PC-9 (cell line): ENCODE results near the gene KCNJ10. TPM values are rescaled to one million over a fixed set of nuclear protein-coding genes. Genes with fewer than 3 reads are reported as not detected.

Source experiments
- BruUV-seq: library from RNA; stranded (reverse); fragments of 400-500 nt; replicated peaks from 2 replicates; lab custom pipeline; 2021; lab: Mats Ljungman, UMichigan
- CTCF ChIA-PET: fragments of 300-600 bp; sonication (Branson Sonifier 250); formaldehyde crosslinking; loops from one replicate; lab custom pipeline; 2022; ENCODE audit warnings: antibody characterized with exemption; lab: Charles Lee
- POLR2A ChIA-PET: fragments of 300-600 bp; sonication (Branson Sonifier 250); formaldehyde crosslinking; loops from one replicate; lab custom pipeline; 2022; ENCODE audit warnings: antibody characterized with exemption; ENCODE audit not compliant: unreplicated experiment; lab: Charles Lee
- DNase-seq, 2 experiments: peaks; one replicate each; pipeline versions ENCODE4 v3.0.0 to v3.0.0-alpha.2; 2015 to 2022; ENCODE audit warnings: mixed read lengths in 1 of 2
- H2AFZ ChIP-seq: fragments of 200-600 bp; sonication (generic); 2 replicates; pipeline ENCODE4 v1.8.1; 2017; ENCODE audit warnings: antibody characterized with exemption
- H3F3A ChIP-seq: fragments of 200-600 bp; sonication (generic); 2 replicates; pipeline ENCODE4 v1.8.1; 2017; ENCODE audit warnings: antibody characterized with exemption, mild to moderate bottlenecking, low read depth; ENCODE audit not compliant: insufficient read depth
- H3K27ac ChIP-seq: fragments of 200-600 bp; sonication (generic); 2 replicates; pipeline ENCODE4 v1.6.1; 2016; ENCODE audit warnings: mixed run types
- H3K27me3 ChIP-seq: fragments of 200-600 bp; sonication (generic); 2 replicates; pipeline ENCODE4 v1.6.1; 2016; ENCODE audit warnings: low read depth, mixed run types; ENCODE audit not compliant: insufficient read depth
- H3K36me3 ChIP-seq: fragments of 200-600 bp; sonication (generic); 2 replicates; pipeline ENCODE4 v1.6.1; 2016; ENCODE audit warnings: low read depth, mixed run types
- H3K4me1 ChIP-seq: fragments of 200-600 bp; sonication (generic); replicated peaks from 2 replicates; pipeline ENCODE4 v1.6.1; 2016; ENCODE audit warnings: mixed run types; ENCODE audit not compliant: insufficient read depth
- H3K4me2 ChIP-seq: fragments of 200-600 bp; sonication (generic); 2 replicates; pipeline ENCODE4 v1.6.1; 2017; ENCODE audit warnings: mixed run types
- H3K4me3 ChIP-seq: fragments of 200-600 bp; sonication (generic); 2 replicates; pipeline ENCODE4 v1.6.1; 2016; ENCODE audit warnings: mixed run types
- H3K79me2 ChIP-seq: fragments of 200-600 bp; sonication (generic); 2 replicates; pipeline ENCODE4 v1.6.1; 2017; ENCODE audit warnings: low read depth, mixed run types
- H3K9me2 ChIP-seq: fragments of 200-600 bp; sonication (generic); 2 replicates; pipeline ENCODE4 v1.8.1; 2017; ENCODE audit warnings: mild to moderate bottlenecking; ENCODE audit not compliant: insufficient read depth
- H3K9me3 ChIP-seq: fragments of 200-600 bp; sonication (generic); 2 replicates; pipeline ENCODE4 v1.8.1; 2016; ENCODE audit warnings: low read depth; ENCODE audit not compliant: insufficient read depth
- H4K20me1 ChIP-seq: fragments of 200-600 bp; sonication (generic); 2 replicates; pipeline ENCODE4 v1.8.1; 2017; ENCODE audit not compliant: insufficient read depth
- EZH2 ChIP-seq: fragments of 200-600 bp; sonication (generic); IDR thresholded peaks from 2 replicates; pipeline ENCODE4 v1.8.0; 2017; ENCODE audit warnings: antibody characterized with exemption, low read depth
- intact Hi-C: fragments of 100-400 bp; cut with micrococcal nuclease; formaldehyde crosslinking; loops from one replicate; pipeline ENCODE4 v1.10.0; 2022; ENCODE audit not compliant: unreplicated experiment
- total RNA-seq: library from RNA; stranded (reverse); gene quantifications from 2 replicates; pipeline ENCODE4 v1.2.3, GENCODE V29; 2021
- TF ChIP-seq, protein P1 (sequence below): fragments of 200-600 bp; sonication (generic); conservative IDR thresholded peaks from 2 replicates; pipeline ENCODE4 v1.6.1; 2017; ENCODE audit warnings: mixed run types, antibody characterized with exemption, mild to moderate bottlenecking, moderate library complexity

KCNJ10 gene
- total RNA-seq, 1 experiment from 2014 or later: not detected

DNA sequence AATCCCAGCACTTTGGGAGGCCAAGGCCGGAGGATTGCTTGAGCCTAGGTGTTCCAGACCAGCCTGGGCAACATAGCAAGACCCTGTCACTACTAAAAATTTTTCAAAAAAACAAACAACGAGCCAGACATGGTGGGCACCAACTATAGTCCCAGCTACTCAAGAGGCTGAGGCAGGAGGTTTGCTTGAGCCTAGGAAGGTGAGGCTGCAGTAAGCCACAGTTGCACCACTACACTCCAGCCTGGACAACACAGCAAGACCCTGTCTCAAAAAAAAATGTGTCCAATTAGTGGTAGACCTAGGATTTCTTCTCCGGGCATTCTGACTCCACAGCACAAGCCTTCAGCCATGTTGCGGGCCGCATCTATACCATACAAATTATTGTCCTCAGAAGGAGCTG, 35.2 kb upstream of the KCNJ10 start:
- H3K79me2 ChIP-seq: no peaks in the 10 kb centered on the region
- no TSS peak for BruUV-seq
- H3K27me3 ChIP-seq: no peaks in the 10 kb centered on the region
- H3K9me2 ChIP-seq: no peaks in the 10 kb centered on the region
- CTCF ChIA-PET: no interaction called here
- H3K27ac ChIP-seq: no peak overlapping the region
- H3K36me3 ChIP-seq: no peaks in the 10 kb centered on the region
- H3K9me3 ChIP-seq: no peaks in the 10 kb centered on the region
- no peak overlapping the region for H3K4me2 ChIP-seq
- H3K4me3 ChIP-seq: no peak overlapping the region
- no peak overlapping the region for H2AFZ ChIP-seq
- H3K4me1 ChIP-seq: peaks cover 27% of the 10 kb centered on the region
- DNase-seq: no peak
- peaks cover 12% of the 10 kb centered on the region; the same call in 1 of the 2 replicates for H3F3A ChIP-seq
- POLR2A ChIA-PET: no interaction called here
- TF ChIP-seq, protein P1, sequence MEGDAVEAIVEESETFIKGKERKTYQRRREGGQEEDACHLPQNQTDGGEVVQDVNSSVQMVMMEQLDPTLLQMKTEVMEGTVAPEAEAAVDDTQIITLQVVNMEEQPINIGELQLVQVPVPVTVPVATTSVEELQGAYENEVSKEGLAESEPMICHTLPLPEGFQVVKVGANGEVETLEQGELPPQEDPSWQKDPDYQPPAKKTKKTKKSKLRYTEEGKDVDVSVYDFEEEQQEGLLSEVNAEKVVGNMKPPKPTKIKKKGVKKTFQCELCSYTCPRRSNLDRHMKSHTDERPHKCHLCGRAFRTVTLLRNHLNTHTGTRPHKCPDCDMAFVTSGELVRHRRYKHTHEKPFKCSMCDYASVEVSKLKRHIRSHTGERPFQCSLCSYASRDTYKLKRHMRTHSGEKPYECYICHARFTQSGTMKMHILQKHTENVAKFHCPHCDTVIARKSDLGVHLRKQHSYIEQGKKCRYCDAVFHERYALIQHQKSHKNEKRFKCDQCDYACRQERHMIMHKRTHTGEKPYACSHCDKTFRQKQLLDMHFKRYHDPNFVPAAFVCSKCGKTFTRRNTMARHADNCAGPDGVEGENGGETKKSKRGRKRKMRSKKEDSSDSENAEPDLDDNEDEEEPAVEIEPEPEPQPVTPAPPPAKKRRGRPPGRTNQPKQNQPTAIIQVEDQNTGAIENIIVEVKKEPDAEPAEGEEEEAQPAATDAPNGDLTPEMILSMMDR: no peak
- TF ChIP-seq EZH2: no peak
- H4K20me1 ChIP-seq: no peaks in the 10 kb centered on the region
- intact Hi-C loops: no loop called here

DNA sequence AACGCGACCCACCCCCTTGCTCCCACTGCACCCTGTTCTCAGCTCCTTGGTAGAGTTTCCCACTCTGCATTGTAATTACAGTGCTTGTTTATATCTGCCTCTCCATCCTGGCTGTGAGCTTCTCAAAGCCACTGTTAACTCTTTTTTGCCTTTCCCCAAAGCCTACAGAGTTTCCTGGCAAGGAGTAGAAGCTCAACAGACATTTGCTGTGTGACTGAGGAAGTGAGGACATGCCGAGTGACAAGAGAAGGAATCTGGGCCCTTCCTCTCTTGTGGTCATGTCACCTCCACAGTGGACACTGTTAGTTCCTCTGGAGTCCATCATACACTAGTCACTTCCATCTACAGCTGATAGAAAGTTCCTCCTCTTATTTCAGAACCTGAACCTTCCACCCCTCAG, 34.5 kb upstream of the KCNJ10 start:
- Histone ChIP-seq H3F3A (peaks cover 11% of the 10 kb centered on the region; the same call in 1 of the 2 replicates), H2AFZ (no peak overlapping the region), H3K4me1 (peaks cover 20% of the 10 kb centered on the region), H3K79me2 (no peaks in the 10 kb centered on the region), H3K4me3 (no peak overlapping the region), H4K20me1 (no peaks in the 10 kb centered on the region), H3K9me3 (no peaks in the 10 kb centered on the region), H3K9me2 (no peaks in the 10 kb centered on the region), H3K27me3 (no peaks in the 10 kb centered on the region), H3K4me2 (no peak overlapping the region), H3K27ac (no peak overlapping the region), H3K36me3 (no peaks in the 10 kb centered on the region)
- CTCF ChIA-PET: interaction anchor here (1.1 kb wide), 1 partner anchor 148 kb away, joined by 4 read pairs; no protein-coding TSS in a partner anchor
- BruUV-seq: no TSS peak
- intact Hi-C loops: no loop called here
- no peak for TF ChIP-seq EZH2
- TF ChIP-seq, protein P1: no peak
- DNase-seq: no peak
- POLR2A ChIA-PET: interaction anchor here (0.7 kb wide), 1 partner anchor 143 kb away, joined by 3 read pairs; no protein-coding TSS in a partner anchor

DNA sequence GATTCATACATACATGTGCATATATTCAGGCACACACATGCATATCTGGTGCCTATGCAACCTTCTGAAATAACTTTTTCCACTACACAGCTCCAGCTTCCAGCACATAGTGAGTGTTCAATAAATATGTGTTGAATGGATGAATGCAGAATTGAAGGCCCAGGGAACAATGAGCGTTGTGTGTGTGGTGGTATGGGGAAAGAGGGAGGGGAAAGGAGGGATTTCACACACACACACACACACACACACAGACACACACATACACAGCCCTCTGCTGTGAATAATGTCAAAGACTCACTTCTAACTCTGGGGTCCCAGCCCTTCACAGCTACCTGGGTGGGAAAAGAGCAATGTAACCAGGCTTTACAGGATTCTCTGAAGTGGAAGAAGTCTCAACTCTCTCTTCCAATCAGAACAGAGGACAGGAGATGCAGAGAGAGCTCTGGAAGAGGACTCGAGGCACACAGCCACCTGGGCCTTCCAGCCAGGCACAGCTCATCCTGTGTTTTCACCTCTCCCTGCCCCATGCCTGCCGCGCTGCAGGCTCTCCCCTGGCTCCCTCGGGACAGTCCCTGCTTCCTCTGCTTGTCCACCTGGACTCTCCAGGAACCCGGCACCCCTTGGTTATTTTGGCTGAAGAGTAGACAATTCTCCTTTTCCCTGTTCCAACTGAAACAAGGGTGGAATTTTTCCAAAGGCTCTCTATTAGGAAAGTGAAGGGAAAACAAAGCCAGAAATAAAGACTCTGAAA, 33.9 kb upstream of the KCNJ10 start:
- CTCF ChIA-PET: interaction anchor here (1.1 kb wide), 1 partner anchor 148 kb away, joined by 4 read pairs; no protein-coding TSS in a partner anchor
- Histone ChIP-seq H3K4me3 (no peak overlapping the region), H3K79me2 (no peaks in the 10 kb centered on the region), H3K4me2 (no peak overlapping the region), H3K27me3 (no peaks in the 10 kb centered on the region), H3F3A (peaks cover 13% of the 10 kb centered on the region; the same call in 1 of the 2 replicates), H2AFZ (no peak overlapping the region), H3K9me3 (no peaks in the 10 kb centered on the region), H3K27ac (no peak overlapping the region), H3K9me2 (no peaks in the 10 kb centered on the region), H3K4me1 (peaks cover 19% of the 10 kb centered on the region), H3K36me3 (no peaks in the 10 kb centered on the region), H4K20me1 (no peaks in the 10 kb centered on the region)
- TF ChIP-seq, protein P1: no peak
- TF ChIP-seq EZH2: no peak
- intact Hi-C loops: no loop called here
- BruUV-seq: no TSS peak
- no peak for DNase-seq
- POLR2A ChIA-PET: interaction anchor here (0.7 kb wide), 1 partner anchor 144 kb away, joined by 3 read pairs; no protein-coding TSS in a partner anchor
